Natural killer cell (primary cell): ENCODE data around the gene ABCG1. TPM values are rescaled to one million over a fixed set of nuclear protein-coding genes. Genes with fewer than 3 reads are reported as not detected.

ENCODE experiments used
- ATAC-seq, 3 donors: fragments of 150-1000 bp in 2 of 3; fragments of 200-7000 bp in 1 of 3; cut with Tn5 transposase; 1 replicate in 1 of 3; 2 replicates in 2 of 3; pipeline ENCODE4 v1.10.0; 2021; ENCODE audit warnings: mild to moderate bottlenecking in 2 of 3, moderate library complexity in 2 of 3
- DNase-seq, 2 donors: peaks; one replicate each; pipeline versions ENCODE4 v3.0.0 to v3.0.0-alpha.2; 2013 to 2021; ENCODE audit warnings: mixed read lengths in 1 of 2
- H3K27ac ChIP-seq: one replicate; pipeline ENCODE4 v1.5.1; 2013; ENCODE audit warnings: mild to moderate bottlenecking, low read length
- H3K27me3 ChIP-seq: one replicate; pipeline ENCODE4 v1.6.1; 2013; ENCODE audit warnings: low read length; ENCODE audit not compliant: control insufficient read depth, insufficient read depth
- H3K36me3 ChIP-seq: one replicate; pipeline ENCODE4 v1.6.1; 2013; ENCODE audit warnings: low read length; ENCODE audit not compliant: control insufficient read depth, insufficient read depth
- H3K4me1 ChIP-seq: one replicate; pipeline ENCODE4 v1.6.1; 2013; ENCODE audit warnings: low read length; ENCODE audit not compliant: control insufficient read depth, insufficient read depth
- H3K4me3 ChIP-seq: one replicate; pipeline ENCODE4 v1.5.1; 2013; ENCODE audit warnings: low read length
- H3K9me3 ChIP-seq: one replicate; pipeline ENCODE4 v1.6.1; 2013; ENCODE audit warnings: low read length; ENCODE audit not compliant: control insufficient read depth, insufficient read depth
- H3K27ac Mint-ChIP-seq, 2 donors: one replicate each; pipeline ENCODE4 v1.8.0; 2022; ENCODE audit warnings: mild to moderate bottlenecking in 2 of 2, mixed read lengths in 2 of 2, moderate library complexity in 1 of 2
- H3K27me3 Mint-ChIP-seq, 2 donors: one replicate each; pipeline ENCODE4 v1.8.0; 2022; ENCODE audit warnings: low read depth in 2 of 2, mixed read lengths in 2 of 2
- H3K36me3 Mint-ChIP-seq: one replicate; pipeline ENCODE4 v1.8.0; 2022; ENCODE audit warnings: mixed read lengths
- H3K4me1 Mint-ChIP-seq, 2 donors: one replicate each; pipeline ENCODE4 v1.8.0; 2022; ENCODE audit warnings: mixed read lengths in 2 of 2
- H3K4me3 Mint-ChIP-seq: one replicate; pipeline ENCODE4 v1.8.0; 2022; ENCODE audit warnings: mild to moderate bottlenecking, moderate library complexity, mixed read lengths
- H3K9me3 Mint-ChIP-seq, 2 donors: one replicate each; pipeline ENCODE4 v1.8.0; 2022; ENCODE audit warnings: mixed read lengths in 2 of 2
- WGBS: methylation state at CpG from one replicate; pipeline ENCODE4 v1.1.7; 2013; ENCODE audit warnings: missing lambda C conversion rate; ENCODE audit not compliant: insufficient coverage; 5-methylcytosine and 5-hydroxymethylcytosine counted together
- intact Hi-C: fragments of 100-400 bp; cut with micrococcal nuclease; formaldehyde crosslinking; loops from one replicate; pipeline ENCODE4 v1.14.2; 2022
- total RNA-seq, 4 donors: library from RNA; stranded (reverse); fragments of 120-200 nt in 1 of 4; gene quantifications; one replicate each; pipeline versions ENCODE4 v1.2.3 to v1.2.4, GENCODE V29; 2013 to 2022
- TF ChIP-seq, protein P1 (sequence below): fragments of 200-600 bp; IDR thresholded peaks from one replicate; pipeline ENCODE4 v1.8.0; 2022; ENCODE audit warnings: antibody characterized with exemption

ABCG1 gene
- total RNA-seq, 3 donors from 2014 or later (not counting 1 experiment from before 2014, with no cell fraction given) = 10.4 to 14.7 (median 13.8) TPM

DNA sequence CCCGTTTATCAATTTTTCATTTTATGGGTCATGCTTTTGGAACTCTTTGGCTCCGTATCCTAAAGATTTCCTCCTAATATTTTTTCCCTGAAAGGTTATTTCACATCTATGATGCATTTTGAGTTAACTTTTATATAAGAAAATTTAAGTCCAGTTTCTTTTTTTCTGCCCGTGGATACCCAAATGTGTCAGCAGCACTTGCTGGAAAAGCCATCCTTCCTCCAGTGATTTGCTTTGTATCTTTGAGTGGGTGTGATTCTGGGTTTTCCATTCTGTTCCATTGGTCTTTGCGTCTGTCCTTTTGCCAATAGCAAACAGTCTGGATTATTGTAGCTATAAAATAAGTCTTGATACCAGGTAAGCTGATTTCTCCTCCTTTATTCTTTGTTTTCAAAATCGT lies 15.6 kb upstream of the ABCG1 start:
- intact Hi-C loops = no loop called here
- Mint-ChIP-seq H3K27ac (no peak overlapping the region), H3K4me3 (no peak overlapping the region), H3K27me3 (peaks cover 9 to 22% of the 10 kb centered on the region in 2 donors), H3K36me3 (no peaks in the 10 kb centered on the region), H3K4me1 (peaks cover 25 to 26% of the 10 kb centered on the region in 2 donors), H3K9me3 (no peaks in the 10 kb centered on the region)
- Histone ChIP-seq H3K4me3 (no peak overlapping the region), H3K27me3 (no peaks in the 10 kb centered on the region), H3K4me1 (peaks cover 35% of the 10 kb centered on the region), H3K27ac (no peak overlapping the region), H3K36me3 (no peaks in the 10 kb centered on the region), H3K9me3 (no peaks in the 10 kb centered on the region)
- ATAC-seq (no peak), DNase-seq (no peak)
- WGBS = 96% methylated on average over 2 of the region's 5 CpGs
- TF ChIP-seq, protein P1, sequence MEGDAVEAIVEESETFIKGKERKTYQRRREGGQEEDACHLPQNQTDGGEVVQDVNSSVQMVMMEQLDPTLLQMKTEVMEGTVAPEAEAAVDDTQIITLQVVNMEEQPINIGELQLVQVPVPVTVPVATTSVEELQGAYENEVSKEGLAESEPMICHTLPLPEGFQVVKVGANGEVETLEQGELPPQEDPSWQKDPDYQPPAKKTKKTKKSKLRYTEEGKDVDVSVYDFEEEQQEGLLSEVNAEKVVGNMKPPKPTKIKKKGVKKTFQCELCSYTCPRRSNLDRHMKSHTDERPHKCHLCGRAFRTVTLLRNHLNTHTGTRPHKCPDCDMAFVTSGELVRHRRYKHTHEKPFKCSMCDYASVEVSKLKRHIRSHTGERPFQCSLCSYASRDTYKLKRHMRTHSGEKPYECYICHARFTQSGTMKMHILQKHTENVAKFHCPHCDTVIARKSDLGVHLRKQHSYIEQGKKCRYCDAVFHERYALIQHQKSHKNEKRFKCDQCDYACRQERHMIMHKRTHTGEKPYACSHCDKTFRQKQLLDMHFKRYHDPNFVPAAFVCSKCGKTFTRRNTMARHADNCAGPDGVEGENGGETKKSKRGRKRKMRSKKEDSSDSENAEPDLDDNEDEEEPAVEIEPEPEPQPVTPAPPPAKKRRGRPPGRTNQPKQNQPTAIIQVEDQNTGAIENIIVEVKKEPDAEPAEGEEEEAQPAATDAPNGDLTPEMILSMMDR = no peak

DNA sequence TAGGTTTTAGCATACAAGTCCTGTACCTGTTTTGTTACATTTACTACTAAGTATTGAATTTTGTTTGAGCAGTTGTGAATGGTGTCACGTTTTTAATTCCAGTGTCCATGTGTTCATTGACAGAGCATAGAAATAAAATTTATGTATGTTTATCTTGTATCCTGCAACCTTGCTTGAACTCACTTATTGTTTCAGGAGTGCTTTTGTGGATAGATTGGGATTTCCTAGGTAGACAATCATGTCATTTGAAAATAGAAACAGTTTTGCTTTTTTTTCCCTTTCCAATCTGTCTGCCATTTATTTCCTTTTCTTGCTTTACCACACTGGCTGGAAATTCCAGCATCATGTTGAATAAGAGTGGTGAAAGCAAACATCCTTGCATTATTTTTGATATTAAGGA lies 15.0 kb upstream of the ABCG1 start:
- Mint-ChIP-seq H3K9me3 (no peaks in the 10 kb centered on the region), H3K36me3 (no peaks in the 10 kb centered on the region), H3K27ac (no peak overlapping the region), H3K4me1 (peaks cover 19% of the 10 kb centered on the region in 2 donors), H3K27me3 (peaks cover 9 to 22% of the 10 kb centered on the region in 2 donors), H3K4me3 (no peak overlapping the region)
- intact Hi-C loops = no loop called here
- peaks cover 32% of the 10 kb centered on the region for H3K4me1 ChIP-seq
- WGBS = 100% methylated on average over 1 of the region's 1 CpG
- no peak for DNase-seq
- no peaks in the 10 kb centered on the region for H3K36me3 ChIP-seq
- no peak overlapping the region for H3K27ac ChIP-seq
- no peaks in the 10 kb centered on the region for H3K27me3 ChIP-seq
- no peaks in the 10 kb centered on the region for H3K9me3 ChIP-seq
- TF ChIP-seq, protein P1 = no peak
- no peak overlapping the region for H3K4me3 ChIP-seq
- ATAC-seq = no peak

DNA sequence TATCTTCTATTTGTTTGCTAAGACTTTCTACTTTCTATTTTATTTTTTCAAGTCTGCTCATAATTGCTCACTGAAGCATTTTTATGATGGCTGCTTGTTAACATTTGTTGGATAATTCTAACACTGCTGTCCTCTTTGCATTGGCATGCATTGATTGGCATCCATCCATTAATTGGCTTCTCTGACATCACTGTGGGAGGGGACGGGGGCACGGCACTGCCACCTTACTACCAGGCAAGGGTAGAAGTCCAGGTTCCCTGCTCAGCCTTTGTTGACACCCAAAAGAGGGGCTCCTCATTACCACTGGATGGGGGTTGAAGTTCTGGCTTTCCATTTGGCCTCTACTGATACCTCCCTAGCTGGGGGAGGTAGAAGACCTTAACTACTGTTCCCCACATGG lies 11.5 kb upstream of the ABCG1 start:
- Histone ChIP-seq H3K9me3 (no peaks in the 10 kb centered on the region), H3K4me1 (peaks cover under 1% of the 10 kb centered on the region), H3K27me3 (no peaks in the 10 kb centered on the region), H3K27ac (no peak overlapping the region), H3K4me3 (no peak overlapping the region), H3K36me3 (no peaks in the 10 kb centered on the region)
- peaks cover 20 to 22% of the 10 kb centered on the region in 2 donors for H3K27me3 Mint-ChIP-seq
- H3K27ac Mint-ChIP-seq = no peak overlapping the region
- ATAC-seq = no peak
- H3K36me3 Mint-ChIP-seq = no peaks in the 10 kb centered on the region
- DNase-seq = no peak
- WGBS = 100% methylated on average over 2 of the region's 2 CpGs
- intact Hi-C loops = no loop called here
- TF ChIP-seq, protein P1 = no peak
- H3K4me3 Mint-ChIP-seq = no peak overlapping the region
- H3K9me3 Mint-ChIP-seq = no peaks in the 10 kb centered on the region
- no peaks in the 10 kb centered on the region for H3K4me1 Mint-ChIP-seq

DNA sequence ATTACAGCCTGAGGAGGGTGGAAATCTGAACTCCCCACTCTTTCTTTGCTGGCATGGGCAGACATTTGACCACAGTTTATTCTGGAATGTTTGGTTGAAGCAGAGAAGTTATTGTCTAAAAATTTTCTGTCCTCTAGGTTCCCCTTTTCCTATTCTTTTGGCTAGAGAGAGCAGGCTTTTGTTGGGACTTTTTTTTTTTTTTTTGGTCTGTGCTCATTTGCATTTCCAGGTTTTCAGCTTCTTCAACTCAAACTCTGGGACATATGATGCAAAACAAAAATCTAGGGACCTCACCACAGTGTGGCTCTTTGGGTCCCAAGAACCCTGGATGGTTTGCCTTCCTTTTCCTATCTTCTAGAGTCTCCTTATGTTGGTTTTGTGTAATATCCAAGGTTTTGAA lies 10.9 kb upstream of the ABCG1 start:
- no peaks in the 10 kb centered on the region for H3K27me3 ChIP-seq
- TF ChIP-seq, protein P1 = no peak
- Mint-ChIP-seq H3K36me3 (no peaks in the 10 kb centered on the region), H3K27ac (no peak overlapping the region), H3K9me3 (no peaks in the 10 kb centered on the region), H3K4me3 (no peak overlapping the region), H3K4me1 (no peaks in the 10 kb centered on the region), H3K27me3 (peaks cover 17 to 22% of the 10 kb centered on the region in 2 donors)
- no peaks in the 10 kb centered on the region for H3K9me3 ChIP-seq
- no peak for DNase-seq
- no peaks in the 10 kb centered on the region for H3K36me3 ChIP-seq
- intact Hi-C loops = no loop called here
- no peak overlapping the region for H3K4me3 ChIP-seq
- no peak for ATAC-seq
- H3K27ac ChIP-seq = no peak overlapping the region
- no peaks in the 10 kb centered on the region for H3K4me1 ChIP-seq
